Measurements from ENCODE around the gene ITGA4. TPM values are rescaled to one million over a fixed set of nuclear protein-coding genes. Genes with fewer than 3 reads are reported as not detected.

ITGA4 gene
- total RNA-seq, 1 experiment from 2014 or later, result 1.6 TPM

DNA sequence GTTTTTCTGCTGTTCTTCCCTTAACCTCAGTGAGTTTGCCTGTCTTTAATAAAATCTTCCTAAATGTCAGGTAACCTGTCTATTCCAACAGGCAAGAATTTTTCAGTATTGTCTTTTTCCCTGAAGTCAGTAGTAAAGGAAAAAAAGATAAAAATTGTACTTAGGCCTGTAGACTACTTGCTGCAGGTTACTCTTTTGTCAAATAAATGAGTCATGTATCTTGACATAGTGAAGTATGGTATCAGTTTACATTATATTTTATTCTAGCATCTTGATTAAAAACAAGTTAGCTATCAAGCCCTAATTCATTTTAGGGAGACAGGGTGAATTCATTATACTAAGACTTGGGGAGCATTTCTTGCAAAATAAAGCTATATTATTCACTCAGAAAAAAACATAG, 59.8 kb downstream of the ITGA4 start:
- H3K36me3 ChIP-seq (replicated peaks; ENCODE audit: control insufficient read depth, insufficient read depth, low read length), result no peaks in the 10 kb centered on the region
- DNase-seq, result no peak
- no peaks in the 10 kb centered on the region for H3K27me3 ChIP-seq (ENCODE audit: control insufficient read depth, insufficient read depth, low read length)
- H3K4me3 ChIP-seq (ENCODE audit: insufficient read depth, low read depth, low read length), result no peak overlapping the region

- DNase-seq, result no peak
- Histone ChIP-seq H3K4me3 (ENCODE audit: insufficient read depth, low read depth, low read length) (no peak overlapping the region), H3K27me3 (ENCODE audit: control insufficient read depth, insufficient read depth, low read length) (no peaks in the 10 kb centered on the region), H3K36me3 (replicated peaks; ENCODE audit: control insufficient read depth, insufficient read depth, low read length) (no peaks in the 10 kb centered on the region)
Observed at GRCh38 chr2:181517685-181518301, 60.6 kb downstream of the ITGA4 start.

- no peaks in the 10 kb centered on the region for H3K27me3 ChIP-seq (ENCODE audit: control insufficient read depth, insufficient read depth, low read length)
- H3K4me3 ChIP-seq (ENCODE audit: insufficient read depth, low read depth, low read length), result no peak overlapping the region
- H3K36me3 ChIP-seq (replicated peaks; ENCODE audit: control insufficient read depth, insufficient read depth, low read length), result no peaks in the 10 kb centered on the region
Observed at GRCh38 chr2:181520253-181520652, 63.1 kb downstream of the ITGA4 start.

DNA sequence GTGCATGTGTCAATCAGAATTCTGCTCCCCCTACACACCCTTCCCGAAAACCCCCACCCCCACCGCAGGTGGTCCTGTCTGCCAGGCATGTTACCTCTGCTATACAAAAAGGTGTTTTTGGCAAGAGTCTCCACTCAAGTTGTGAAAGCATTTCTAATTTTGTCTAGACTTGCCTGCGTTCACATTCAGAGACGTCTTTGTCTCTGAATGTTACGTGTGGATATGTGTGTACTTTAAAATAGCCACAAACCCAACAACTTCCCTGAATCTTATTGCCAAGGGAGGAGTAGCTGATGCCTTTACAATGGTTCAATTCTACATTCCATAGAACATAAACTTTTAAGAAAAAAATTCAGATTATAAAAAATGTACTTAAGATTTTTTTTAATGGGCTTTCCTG, 66.6 kb downstream of the ITGA4 start:
- DNase-seq, result no peak
- H3K36me3 ChIP-seq (replicated peaks; ENCODE audit: control insufficient read depth, insufficient read depth, low read length), result no peaks in the 10 kb centered on the region
- no peaks in the 10 kb centered on the region for H3K27me3 ChIP-seq (ENCODE audit: control insufficient read depth, insufficient read depth, low read length)
- H3K4me3 ChIP-seq (ENCODE audit: insufficient read depth, low read depth, low read length), result no peak overlapping the region

More at GRCh38 chr2:181520253-181520652, 63.1 kb downstream of the ITGA4 start:
- DNase-seq, result no peak

- no peaks in the 10 kb centered on the region for H3K36me3 ChIP-seq (replicated peaks; ENCODE audit: control insufficient read depth, insufficient read depth, low read length)
- H3K27me3 ChIP-seq (ENCODE audit: control insufficient read depth, insufficient read depth, low read length), result no peaks in the 10 kb centered on the region
- H3K4me3 ChIP-seq (ENCODE audit: insufficient read depth, low read depth, low read length), result no peak overlapping the region
- no peak for DNase-seq
Observed at GRCh38 chr2:181526014-181526413, 68.8 kb downstream of the ITGA4 start.

DNA sequence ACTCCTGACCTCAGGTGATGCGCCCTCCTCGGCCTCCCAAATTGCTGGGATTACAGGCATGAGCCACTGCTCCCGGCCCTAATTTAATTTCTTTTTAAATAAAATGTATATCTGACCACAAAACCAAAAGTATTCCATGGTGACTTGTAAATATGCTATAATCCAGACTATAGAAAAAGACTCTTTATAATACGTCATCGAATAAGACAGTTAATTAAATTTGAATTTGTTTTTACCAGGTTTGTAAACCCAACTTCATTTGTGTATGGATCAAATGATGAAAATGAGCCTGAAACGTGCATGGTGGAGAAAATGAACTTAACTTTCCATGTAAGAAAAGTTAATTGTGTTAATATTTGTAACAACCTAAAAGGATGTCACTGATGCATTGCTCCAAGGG, 69.9 kb downstream of the ITGA4 start:
- H3K27me3 ChIP-seq (ENCODE audit: control insufficient read depth, insufficient read depth, low read length), result no peaks in the 10 kb centered on the region
- H3K4me3 ChIP-seq (ENCODE audit: insufficient read depth, low read depth, low read length), result no peak overlapping the region
- no peak for DNase-seq
- no peaks in the 10 kb centered on the region for H3K36me3 ChIP-seq (replicated peaks; ENCODE audit: control insufficient read depth, insufficient read depth, low read length)

GRCh38 chr2:181528441-181528840, 71.3 kb downstream of the ITGA4 start:
- no peak for DNase-seq
- H3K4me3 ChIP-seq (ENCODE audit: insufficient read depth, low read depth, low read length), result no peak overlapping the region
- H3K27me3 ChIP-seq (ENCODE audit: control insufficient read depth, insufficient read depth, low read length), result no peaks in the 10 kb centered on the region
- H3K36me3 ChIP-seq (replicated peaks; ENCODE audit: control insufficient read depth, insufficient read depth, low read length), result no peaks in the 10 kb centered on the region

GRCh38 chr2:181536730-181537129, 79.5 kb downstream of the ITGA4 start:
- DNase-seq, result no peak
- H3K27me3 ChIP-seq (ENCODE audit: control insufficient read depth, insufficient read depth, low read length), result no peaks in the 10 kb centered on the region
- no peak overlapping the region for H3K4me3 ChIP-seq (ENCODE audit: insufficient read depth, low read depth, low read length)
- H3K36me3 ChIP-seq (replicated peaks; ENCODE audit: control insufficient read depth, insufficient read depth, low read length), result no peaks in the 10 kb centered on the region

DNA sequence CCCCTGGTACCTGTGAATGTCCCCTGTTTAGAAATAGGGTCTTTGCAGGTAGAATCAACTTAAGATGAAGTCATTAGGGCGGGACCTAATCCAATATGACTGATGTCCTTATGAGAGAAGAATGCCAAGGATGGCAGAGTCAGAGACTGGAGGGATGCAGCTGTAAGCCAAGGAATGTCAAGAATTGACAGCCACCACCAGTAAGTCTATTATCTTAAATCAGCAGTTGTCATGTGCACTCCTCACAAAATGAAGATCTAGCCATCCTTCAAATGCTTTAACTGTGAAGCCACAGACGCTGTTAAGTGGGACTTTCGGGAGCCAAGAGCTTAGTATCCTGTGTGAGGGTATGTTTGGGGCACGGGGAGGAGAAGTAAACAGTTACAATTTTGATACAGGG, 83.2 kb downstream of the ITGA4 start:
- Histone ChIP-seq H3K4me3 (ENCODE audit: insufficient read depth, low read depth, low read length) (no peak overlapping the region), H3K27me3 (ENCODE audit: control insufficient read depth, insufficient read depth, low read length) (no peaks in the 10 kb centered on the region), H3K36me3 (replicated peaks; ENCODE audit: control insufficient read depth, insufficient read depth, low read length) (no peaks in the 10 kb centered on the region)
- no peak for DNase-seq

- no peak for DNase-seq
- Histone ChIP-seq H3K4me3 (ENCODE audit: insufficient read depth, low read depth, low read length) (no peak overlapping the region), H3K27me3 (ENCODE audit: control insufficient read depth, insufficient read depth, low read length) (no peaks in the 10 kb centered on the region), H3K36me3 (replicated peaks; ENCODE audit: control insufficient read depth, insufficient read depth, low read length) (no peaks in the 10 kb centered on the region)
Observed at GRCh38 chr2:181542170-181542569, 85.0 kb downstream of the ITGA4 start.

- Histone ChIP-seq H3K36me3 (replicated peaks; ENCODE audit: control insufficient read depth, insufficient read depth, low read length) (no peaks in the 10 kb centered on the region), H3K4me3 (ENCODE audit: insufficient read depth, low read depth, low read length) (no peak overlapping the region), H3K27me3 (ENCODE audit: control insufficient read depth, insufficient read depth, low read length) (no peaks in the 10 kb centered on the region)
- no peak for DNase-seq
Observed at GRCh38 chr2:181546086-181546485, 88.9 kb downstream of the ITGA4 start.

GRCh38 chr2:181552808-181553207, 95.6 kb downstream of the ITGA4 start:
- DNase-seq, result no peak
- H3K4me3 ChIP-seq (ENCODE audit: insufficient read depth, low read depth, low read length), result no peak overlapping the region
- H3K27me3 ChIP-seq (ENCODE audit: control insufficient read depth, insufficient read depth, low read length), result no peaks in the 10 kb centered on the region
- H3K36me3 ChIP-seq (replicated peaks; ENCODE audit: control insufficient read depth, insufficient read depth, low read length), result no peaks in the 10 kb centered on the region

DNA sequence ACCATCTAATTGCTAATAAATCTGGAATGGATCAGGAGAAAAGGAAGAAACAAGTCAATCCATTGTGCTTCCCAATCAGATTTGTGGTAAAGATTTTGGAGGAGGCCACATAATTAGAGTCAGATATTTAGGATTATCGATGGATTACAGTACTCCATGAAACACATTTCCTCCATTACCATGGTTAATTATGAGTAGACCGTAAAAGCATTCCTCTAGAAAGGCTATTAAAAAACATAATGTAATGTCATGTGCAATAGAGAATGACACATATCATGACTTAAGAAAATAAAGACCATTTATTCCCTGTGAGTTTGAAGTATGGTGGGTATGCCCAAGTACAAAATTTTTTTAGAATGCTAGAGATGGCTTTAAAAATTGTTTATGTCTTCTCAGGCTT, 96.1 kb downstream of the ITGA4 start:
- no peaks in the 10 kb centered on the region for H3K36me3 ChIP-seq (replicated peaks; ENCODE audit: control insufficient read depth, insufficient read depth, low read length)
- DNase-seq, result no peak
- no peaks in the 10 kb centered on the region for H3K27me3 ChIP-seq (ENCODE audit: control insufficient read depth, insufficient read depth, low read length)
- H3K4me3 ChIP-seq (ENCODE audit: insufficient read depth, low read depth, low read length), result no peak overlapping the region

DNA sequence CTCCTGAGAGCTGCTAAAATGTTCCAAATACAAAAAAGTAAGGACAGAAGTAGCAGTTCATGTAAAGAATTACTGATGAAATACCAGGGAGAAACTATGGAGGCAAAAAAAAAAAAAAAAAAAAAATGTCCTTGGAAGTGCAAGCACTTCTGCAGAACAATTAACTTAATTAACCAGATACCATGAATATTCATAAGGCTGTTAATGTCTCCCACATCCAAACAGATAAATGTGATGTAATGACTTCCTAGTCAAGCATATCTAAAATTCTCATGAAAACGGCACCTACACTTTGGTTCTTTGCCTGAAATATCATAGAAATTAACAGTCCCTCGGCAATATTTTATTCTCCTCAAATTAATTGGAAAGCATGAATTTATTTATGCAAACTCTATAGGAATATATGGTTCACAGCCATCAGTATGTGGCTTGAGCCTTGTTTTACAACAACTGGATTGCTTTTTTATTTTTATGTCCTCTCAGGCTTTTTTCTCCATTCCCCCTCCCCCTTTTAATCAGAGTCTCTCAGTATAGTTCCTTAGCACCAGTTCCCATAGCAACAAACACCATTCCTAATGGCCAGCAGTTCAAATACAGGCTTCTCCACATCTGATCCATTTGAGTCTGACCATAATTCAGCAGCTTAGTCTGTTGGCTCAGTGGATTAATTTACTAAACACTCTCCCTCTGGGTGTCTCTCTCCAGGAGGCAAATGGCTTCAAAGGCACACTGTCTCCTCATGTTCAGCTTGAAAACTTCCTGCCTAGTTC, 97.1 kb downstream of the ITGA4 start:
- Histone ChIP-seq H3K27me3 (ENCODE audit: control insufficient read depth, insufficient read depth, low read length) (no peaks in the 10 kb centered on the region), H3K4me3 (ENCODE audit: insufficient read depth, low read depth, low read length) (no peak overlapping the region), H3K36me3 (replicated peaks; ENCODE audit: control insufficient read depth, insufficient read depth, low read length) (no peaks in the 10 kb centered on the region)
- no peak for DNase-seq

DNA sequence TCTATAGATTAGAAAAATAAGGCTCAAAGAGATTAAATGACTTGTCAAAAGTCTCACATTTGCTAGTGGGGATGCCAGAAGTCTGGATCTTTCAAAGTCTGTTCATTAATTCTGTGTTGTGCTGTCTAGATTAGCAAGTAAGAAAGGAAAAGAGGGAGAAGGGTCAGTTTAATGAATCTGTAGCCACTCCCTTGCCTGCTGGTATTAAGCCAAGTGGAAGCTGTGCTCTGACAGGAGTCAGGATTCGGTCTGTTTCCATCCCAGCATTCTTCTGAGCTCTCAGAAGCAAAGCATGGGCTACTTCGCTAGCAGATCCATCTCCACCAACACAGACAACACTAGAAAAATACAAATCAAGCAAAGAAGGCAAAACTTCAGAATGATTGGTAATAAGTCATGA, 101.2 kb downstream of the ITGA4 start:
- no peak for DNase-seq
- Histone ChIP-seq H3K27me3 (ENCODE audit: control insufficient read depth, insufficient read depth, low read length) (no peaks in the 10 kb centered on the region), H3K4me3 (ENCODE audit: insufficient read depth, low read depth, low read length) (no peak overlapping the region), H3K36me3 (replicated peaks; ENCODE audit: control insufficient read depth, insufficient read depth, low read length) (no peaks in the 10 kb centered on the region)
